Panc1 (cell line): Measurements from ENCODE around the gene SH3BP5L.

Experiments
- CTCF ChIP-seq: fragments of 450-650 bp; IDR thresholded peaks from 2 replicates; pipeline ENCODE4 v1.5.1; 2017; ENCODE audit warnings: mild to moderate bottlenecking
- POLR2AphosphoS5 ChIP-seq: IDR thresholded peaks from 2 replicates; pipeline ENCODE4 v1.6.1; 2012; ENCODE audit warnings: mild to moderate bottlenecking, low read depth, low read length, moderate library complexity
- TF ChIP-seq, protein P1 (sequence below), 2 experiments: IDR thresholded peaks; 2 replicates each; pipeline ENCODE4 v1.6.1; 2011 to 2012; ENCODE audit warnings: low read depth in 2 of 2, control low read depth in 1 of 2, low read length in 1 of 2, mild to moderate bottlenecking in 1 of 2, moderate library complexity in 1 of 2; ENCODE audit not compliant: insufficient read depth in 1 of 2

- TF ChIP-seq, protein P1, sequence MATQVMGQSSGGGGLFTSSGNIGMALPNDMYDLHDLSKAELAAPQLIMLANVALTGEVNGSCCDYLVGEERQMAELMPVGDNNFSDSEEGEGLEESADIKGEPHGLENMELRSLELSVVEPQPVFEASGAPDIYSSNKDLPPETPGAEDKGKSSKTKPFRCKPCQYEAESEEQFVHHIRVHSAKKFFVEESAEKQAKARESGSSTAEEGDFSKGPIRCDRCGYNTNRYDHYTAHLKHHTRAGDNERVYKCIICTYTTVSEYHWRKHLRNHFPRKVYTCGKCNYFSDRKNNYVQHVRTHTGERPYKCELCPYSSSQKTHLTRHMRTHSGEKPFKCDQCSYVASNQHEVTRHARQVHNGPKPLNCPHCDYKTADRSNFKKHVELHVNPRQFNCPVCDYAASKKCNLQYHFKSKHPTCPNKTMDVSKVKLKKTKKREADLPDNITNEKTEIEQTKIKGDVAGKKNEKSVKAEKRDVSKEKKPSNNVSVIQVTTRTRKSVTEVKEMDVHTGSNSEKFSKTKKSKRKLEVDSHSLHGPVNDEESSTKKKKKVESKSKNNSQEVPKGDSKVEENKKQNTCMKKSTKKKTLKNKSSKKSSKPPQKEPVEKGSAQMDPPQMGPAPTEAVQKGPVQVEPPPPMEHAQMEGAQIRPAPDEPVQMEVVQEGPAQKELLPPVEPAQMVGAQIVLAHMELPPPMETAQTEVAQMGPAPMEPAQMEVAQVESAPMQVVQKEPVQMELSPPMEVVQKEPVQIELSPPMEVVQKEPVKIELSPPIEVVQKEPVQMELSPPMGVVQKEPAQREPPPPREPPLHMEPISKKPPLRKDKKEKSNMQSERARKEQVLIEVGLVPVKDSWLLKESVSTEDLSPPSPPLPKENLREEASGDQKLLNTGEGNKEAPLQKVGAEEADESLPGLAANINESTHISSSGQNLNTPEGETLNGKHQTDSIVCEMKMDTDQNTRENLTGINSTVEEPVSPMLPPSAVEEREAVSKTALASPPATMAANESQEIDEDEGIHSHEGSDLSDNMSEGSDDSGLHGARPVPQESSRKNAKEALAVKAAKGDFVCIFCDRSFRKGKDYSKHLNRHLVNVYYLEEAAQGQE (IDR thresholded peaks at IDR 0.05; ENCODE audit: insufficient read depth in 1 of 2, low read depth in 2 of 2, low read length in 1 of 2), result 0 out of 4 replicates have a peak, but pooled peaks of 1 of the 2 experiments have one; percentile 29
- TF ChIP-seq CTCF, result no peak
- TF ChIP-seq POLR2AphosphoS5, result no peak; the same call in 1 of the 2 replicates
Observed at GRCh38 chr1:248838357-248839167, 12.8 kb upstream of the SH3BP5L start.
